HG03108 (cell line): ENCODE results near the gene RND1.
A peak's percentile ranks its signal among the peaks of the same experiment; 100 is the strongest.

ENCODE experiments used
- ATAC-seq: cut with Tn5 transposase; IDR thresholded peaks from one replicate; pipeline ENCODE4 v1.9.1; 2021; ENCODE audit warnings: moderate library complexity; ENCODE audit not compliant: unreplicated experiment

RND1 gene

DNA sequence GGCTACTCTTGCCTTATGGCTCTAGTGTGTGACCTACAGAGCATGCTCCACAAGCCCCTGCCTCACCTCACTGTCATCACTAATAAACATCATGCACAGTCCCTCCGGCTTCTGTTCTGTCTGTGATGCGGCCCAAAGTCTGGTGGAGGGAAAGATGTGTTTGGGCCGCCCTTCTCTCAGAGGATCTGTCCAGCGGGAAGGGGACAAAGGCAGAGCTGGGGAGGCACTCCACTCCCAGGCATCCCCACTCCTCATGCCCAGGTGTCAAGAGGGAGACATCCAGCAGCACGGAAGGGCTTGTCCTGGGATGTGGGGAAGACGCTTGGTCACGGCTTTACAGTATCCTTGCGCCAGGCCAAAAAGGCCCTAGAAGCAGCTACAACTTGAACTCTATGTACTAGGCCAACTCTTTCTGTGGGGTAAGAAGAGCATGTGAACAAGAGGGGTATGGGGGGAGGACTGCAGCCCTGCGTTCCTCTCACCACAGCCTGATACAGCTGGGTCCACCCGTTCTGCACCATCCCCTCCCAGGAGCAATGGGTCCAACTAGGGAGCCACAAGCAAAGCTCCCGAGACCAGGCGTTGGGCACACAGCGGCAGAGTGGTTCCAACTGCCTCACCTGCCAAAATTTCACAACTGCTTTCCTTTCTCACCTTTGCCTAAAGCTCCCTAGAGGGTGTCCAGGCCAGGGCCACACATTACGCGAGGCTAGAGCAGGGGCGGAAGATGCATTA is 36.7 kb downstream of the RND1 start:
- no peak for ATAC-seq

DNA sequence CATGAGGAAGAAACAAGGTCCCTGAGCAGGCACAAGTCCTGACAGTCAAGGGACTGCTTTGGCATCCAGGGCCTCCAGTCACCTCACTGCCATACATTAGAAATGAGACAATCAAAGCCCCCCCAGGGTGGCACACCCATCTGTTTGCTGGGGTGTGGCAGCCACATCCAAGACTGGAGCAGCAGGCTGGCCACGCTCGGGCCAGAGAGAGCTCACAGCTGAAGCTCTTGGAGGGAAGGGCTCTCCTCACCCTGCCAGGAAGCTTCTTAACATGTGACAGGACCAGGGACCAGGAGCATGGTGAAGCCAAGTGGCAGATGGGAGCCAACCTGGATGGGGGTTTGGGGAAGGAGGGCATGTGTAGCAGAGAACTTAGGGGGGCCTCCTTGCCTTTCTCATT is 37.4 kb downstream of the RND1 start:
- ATAC-seq = no peak

DNA sequence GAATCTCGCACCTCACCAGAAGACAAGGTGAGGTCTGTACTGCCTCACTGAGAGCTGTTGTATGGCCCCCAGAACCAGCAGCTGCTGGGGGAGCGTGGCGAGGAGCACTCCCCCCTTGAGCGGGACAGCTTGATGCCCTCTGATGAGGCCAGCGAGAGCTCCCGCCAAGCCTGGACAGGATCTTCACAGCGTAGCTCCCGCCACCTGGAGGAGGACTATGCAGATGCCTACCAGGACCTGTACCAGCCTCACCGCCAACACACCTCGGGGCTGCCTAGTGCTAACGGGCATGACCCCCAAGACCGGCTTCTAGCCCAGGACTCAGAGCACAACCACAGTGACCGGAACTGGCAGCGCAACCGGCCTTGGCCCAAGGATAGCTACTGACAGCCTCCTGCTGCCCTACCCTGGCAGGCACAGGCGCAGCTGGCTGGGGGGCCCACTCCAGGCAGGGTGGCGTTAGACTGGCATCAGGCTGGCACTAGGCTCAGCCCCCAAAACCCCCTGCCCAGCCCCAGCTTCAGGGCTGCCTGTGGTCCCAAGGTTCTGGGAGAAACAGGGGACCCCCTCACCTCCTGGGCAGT is 38.1 kb downstream of the RND1 start:
- no peak for ATAC-seq

DNA sequence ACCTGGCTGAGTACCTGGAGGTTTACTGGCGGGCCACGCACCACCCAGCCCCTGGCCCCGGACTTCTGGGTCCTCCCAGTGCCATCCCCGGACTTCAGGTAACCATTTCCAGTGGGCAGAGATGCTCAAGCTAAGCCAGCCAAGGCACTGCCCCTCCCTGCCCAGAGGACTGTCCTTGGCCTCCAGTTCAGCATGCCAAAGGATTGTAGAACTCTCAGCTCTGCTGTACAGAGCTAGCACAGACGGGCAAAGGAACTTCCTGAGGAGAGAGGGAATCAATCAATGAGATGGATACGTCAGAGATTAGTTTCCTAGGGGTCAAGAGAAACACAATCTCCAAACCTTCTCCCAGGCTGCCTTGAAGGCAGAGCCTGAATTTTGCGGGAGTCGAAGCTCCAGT is 38.6 kb downstream of the RND1 start:
- ATAC-seq = no peak

DNA sequence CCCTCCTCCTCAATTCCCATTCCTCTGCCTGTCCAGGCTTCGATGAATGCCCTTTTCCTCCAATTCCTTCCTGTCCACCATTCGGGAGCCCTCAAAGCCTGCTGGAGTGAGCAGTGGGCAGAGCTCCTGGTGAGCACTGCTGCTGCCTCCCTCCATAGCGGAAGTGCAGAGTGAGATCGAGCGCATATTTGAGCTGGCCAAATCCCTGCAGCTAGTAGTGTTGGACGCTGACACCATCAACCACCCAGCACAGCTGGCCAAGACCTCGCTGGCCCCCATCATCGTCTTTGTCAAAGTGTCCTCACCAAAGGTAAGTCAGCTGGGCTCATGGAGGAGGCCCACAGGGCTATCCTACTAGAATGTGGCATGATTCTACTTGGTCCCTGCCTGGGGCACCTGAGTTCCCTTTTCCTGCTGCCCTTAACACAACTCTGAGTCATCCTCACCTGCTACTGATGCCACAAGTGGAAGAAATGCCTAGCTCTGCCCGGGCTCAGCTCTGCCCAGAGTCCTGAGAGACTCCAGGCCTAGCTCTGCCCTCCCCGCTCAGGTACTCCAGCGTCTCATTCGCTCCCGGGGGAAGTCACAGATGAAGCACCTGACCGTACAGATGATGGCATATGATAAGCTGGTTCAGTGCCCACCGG is 39.3 kb downstream of the RND1 start:
- ATAC-seq = no peak

DNA sequence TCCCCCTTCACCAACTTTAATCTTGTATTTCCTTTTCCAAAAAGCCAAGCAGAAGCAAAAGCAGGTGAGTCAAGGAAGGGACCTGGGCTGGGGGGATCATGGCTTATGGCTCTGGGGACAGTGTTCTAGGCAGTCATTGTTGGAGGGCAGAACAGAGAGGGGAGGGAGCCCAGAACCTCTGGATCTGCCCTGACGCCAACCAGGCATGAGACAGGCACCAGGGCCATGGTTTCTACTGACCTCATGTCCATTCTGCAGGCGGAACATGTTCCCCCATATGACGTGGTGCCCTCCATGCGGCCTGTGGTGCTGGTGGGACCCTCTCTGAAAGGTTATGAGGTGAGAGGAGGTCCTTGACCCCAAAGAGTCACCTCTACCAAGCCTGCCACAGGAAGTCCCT is 40.8 kb downstream of the RND1 start:
- ATAC-seq = no peak

DNA sequence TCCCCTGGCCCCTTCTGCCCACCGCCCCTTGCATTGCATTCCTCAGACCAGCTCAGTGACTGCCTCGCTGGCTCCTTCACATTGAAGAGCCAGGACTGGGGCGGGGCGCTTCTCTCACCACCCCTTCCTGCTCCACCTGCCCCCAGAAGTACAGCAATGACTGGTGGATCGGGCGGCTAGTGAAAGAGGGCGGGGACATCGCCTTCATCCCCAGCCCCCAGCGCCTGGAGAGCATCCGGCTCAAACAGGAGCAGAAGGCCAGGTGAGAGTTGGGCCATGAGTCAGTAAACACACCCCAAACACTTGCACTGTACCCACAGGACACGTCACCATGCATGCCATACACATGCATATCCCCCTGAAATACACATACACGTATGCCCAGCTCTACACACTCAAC is 41.6 kb downstream of the RND1 start:
- no peak for ATAC-seq

DNA sequence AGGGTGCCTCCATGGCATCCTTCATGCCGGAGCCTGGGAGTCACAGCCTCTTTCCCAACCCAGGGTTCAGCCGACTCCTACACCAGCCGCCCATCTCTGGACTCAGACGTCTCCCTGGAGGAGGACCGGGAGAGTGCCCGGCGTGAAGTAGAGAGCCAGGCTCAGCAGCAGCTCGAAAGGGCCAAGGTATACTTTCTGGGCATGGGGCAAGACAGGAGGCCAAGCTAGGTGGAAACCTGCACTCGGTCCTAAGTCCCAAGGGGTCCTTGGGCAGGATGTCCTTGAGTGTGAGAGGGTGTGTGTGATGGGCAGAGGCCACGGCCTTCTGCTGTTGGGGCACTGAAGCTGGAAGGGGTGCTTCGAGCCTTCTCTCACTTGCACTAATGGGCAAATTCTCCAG is 42.4 kb downstream of the RND1 start:
- ATAC-seq = no peak

DNA sequence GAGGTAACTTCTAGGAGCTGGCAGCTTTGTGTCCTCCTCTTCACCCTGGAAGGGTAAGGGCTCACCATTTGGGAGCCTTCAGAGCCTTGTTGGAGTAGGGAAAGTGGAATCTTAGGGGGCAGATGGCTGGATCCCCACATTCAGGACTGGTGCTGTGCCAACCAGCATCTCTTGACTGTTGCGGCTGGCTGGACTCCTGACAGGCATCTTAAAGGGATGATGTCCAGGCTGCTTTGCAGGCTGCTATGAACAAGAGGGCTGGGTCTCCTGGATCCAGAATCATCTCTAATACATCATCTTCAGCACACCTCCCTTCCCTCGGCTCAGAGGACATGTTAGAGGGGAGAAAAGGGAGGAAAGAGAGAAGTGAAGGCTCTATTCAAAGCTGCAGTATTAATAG is 43.0 kb downstream of the RND1 start:
- ATAC-seq = no peak

DNA sequence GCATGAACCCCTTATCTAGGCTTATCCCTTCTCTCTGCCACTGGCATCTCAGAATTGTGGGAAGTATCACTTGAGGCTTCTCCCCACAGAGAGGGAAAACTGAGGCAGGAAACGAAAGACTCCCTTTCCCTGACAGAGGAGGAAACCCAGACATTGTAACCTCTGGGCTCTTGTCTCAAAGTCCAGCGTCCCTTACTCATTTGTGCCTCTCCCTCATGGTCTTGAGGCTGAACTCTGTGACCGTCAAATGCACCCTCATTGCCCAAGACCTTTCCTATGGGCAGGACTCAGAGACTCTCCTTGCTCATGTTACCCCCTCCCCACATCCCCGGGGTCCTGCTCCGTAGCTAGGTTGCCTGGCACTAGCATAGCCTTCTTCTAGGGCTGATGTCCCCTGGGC is 43.5 kb downstream of the RND1 start:
- no peak for ATAC-seq

DNA sequence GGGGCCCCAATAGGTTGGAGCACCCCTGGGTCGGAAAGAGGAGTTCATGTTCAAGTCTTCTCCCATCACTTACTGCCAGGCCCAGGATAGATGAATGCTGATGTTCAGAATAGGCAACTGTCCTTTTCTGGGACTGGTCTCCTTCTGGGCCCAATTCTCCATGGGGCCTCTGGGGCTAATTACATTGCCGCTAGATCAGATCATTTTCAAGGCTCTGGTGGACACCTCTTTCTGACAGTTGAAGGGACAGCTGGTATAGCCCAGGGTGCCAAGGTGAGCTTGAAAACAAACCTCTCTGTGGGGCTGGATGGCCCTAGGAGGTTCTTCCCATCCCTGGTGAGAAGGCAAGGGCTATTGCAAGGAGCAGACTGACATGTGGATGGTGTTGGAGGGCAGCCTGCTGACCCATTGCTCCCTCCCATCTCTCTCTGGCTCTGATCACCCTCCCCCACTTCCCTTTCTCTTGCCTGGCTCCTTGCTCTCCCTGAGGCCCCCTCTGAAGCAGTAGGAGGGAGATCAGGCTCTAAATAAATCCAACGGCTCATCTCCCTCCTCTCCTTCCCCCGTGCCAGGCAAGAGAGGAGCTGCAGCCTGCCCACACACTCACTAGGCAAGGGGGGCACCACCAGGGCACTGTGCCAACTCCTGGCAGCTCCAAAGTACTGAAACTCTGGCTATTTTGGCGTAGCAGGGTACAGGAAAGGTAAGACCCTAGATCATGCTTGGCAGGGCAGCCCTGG is 45.5 kb downstream of the RND1 start:
- no peak for ATAC-seq

DNA sequence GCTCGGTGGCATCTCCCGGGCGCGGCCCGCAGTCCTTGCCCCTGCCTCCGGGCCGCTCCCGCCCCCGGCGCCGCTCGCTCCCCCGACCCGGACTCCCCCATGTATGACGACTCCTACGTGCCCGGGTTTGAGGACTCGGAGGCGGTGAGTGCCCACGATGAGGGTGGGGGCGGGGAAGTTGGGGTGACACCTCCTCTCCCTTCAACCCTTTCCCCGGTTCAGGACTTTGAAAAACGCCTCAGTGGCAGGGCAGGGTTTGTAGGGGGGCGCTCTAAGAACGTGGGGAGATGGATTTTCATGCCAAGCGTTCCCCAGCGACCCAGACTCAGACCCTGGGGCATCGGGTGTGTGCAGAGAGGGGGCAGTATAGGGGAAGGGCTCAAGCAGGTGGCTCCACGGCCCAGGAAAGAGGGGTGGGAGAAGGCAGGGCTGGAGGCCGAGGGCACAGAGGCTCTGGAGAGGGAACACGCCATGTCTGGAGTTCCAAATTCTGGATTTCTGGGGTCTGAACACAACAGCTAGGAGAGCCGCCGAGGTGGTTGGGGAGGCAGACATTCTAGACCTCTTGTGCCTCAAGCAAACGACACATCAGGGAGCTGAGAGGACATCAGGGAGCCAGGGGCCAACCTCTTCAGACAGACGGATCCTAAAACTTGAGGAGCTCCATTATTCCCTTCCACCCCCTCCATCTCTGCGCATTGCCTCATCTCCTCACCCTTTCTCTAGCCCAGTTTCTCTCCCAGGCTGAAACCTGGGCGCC is 46.7 kb downstream of the RND1 start:
- no peak for ATAC-seq

DNA sequence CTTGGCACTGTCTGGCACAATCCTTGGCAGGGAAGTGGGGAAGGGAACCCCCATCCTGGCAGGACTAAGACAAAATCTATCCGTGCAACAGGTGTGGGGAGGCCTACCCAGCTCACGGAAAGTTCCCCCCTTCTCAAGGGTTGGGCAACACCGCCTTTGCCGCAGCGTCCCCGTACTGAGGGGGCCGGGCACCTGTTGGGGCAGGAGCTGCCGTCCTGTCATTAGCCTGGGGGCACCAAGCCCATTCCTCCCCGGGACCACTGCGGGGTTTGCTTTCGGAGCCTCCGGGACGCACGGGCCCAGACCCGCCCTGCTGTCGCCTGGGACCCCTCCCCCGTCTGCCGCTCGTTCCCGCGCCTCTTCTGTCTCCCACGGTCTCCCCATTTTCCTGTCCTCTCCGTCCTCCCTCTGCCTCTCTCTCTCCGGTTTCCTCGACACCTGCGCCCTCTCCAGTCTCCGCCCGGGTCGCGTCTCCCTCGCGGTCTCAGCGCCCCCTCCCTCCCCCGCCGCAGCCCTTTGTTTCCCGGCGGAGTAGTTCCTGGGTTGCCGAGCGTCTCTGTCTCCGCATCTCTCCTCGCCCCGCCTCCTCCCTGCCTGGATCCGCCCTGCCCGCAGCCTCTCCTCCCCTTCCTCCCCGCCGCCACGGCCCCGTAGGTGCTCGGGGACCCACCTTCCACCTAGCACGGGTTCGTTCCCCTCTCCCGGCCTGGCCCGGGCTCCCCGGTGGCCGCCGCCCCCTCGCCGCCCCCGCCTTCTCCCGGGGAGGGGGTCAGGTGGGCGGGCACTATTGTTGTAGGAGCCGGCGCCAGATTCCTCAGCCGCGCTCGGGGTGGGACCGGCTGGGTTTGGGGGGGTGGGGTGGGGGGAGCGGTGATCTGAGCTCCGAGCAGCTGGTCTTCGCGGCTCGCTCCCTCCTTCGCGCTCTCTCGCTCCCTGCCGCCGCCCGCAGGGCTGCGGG is 47.5 kb downstream of the RND1 start, which contains the start of gene CACNB3:
TSS of gene CACNB3 (plus strand) at position 624 of the 958 bp plus-strand sequence. CDS start 434 bp downstream, outside the sequence.
- ATAC-seq = peak; percentile 39

DNA sequence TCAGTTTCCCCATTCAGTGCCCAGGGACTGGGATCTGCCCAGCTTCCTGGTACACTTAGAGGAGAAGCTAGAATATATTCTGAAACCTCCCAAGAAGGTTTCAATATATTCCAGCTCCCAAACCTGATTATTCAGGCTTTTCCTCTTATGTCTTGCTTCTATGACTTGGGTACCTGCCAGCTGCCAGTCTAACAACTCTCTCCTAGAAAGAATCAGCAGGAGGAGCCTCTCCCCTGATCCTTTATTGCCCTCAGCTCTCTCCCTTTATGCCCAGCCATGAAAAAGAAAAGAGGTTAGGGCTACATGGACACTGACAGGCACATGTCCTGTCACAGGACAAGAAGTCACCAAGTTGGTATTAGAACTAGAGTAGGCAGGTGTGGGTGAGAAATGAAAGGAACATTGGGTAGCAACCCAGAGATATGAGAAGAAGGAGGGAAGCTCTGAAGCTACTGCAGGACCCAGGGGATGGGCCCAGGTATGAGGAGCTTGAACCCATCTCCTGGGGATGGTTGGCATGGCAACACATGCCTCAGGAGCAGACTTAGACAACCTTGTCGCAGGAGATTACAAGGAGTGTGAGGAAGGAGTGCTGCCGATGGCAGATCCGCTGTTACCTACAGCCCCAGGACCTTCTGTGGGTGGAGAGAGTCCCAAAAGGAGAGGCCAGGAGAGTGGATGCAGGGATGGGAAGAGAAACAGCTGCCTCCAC is 49.4 kb downstream of the RND1 start:
- no peak for ATAC-seq

DNA sequence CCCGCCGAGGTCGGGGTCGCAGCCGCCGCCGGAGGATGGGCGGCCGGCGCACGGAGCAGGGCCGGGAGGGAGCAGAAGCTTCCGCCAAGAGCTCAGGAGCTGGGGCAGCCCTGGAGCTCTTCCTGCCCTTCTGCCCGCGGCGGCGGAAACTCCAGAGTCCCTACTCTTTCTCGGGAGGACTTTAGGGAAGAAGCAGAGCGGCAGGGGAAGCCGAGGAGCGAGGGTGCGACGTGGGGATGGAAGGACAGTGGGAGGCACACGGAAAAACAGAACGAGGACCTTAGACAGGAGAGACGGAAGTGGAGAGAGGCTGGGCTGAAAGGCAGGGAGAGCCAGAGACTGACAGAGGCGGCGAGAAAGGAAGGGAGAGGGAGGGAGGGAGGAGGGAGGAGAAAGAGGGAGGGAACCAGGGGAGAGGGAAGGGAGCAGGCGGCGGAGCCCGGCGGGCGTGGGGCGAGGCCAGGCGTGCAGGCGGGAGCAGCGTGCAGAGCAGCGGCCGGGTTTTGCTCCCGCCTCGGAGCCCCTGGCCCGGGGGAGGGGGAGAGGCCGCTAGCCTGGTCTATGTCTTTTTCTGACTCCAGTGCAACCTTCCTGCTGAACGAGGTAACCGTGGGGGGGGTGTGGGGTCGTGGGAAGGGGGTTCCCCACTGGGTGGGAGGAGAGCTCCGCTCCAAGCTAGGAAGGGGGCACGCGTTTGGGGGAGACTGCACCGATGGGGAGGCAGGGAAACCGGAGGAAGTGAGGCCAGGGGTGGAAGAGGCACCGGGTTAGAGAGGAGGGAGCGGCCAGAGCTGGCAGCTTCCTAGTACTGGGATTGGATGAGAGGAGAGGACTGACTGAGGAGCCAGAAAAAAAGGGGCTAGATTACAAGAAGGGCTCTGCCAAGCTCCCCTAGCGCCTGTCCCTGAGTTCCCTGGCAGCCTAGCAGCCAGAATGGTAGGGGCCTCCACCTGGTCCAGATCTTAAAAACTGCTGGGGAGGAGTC is 50.3 kb downstream of the RND1 start:
- peak; percentile 16 for ATAC-seq

DNA sequence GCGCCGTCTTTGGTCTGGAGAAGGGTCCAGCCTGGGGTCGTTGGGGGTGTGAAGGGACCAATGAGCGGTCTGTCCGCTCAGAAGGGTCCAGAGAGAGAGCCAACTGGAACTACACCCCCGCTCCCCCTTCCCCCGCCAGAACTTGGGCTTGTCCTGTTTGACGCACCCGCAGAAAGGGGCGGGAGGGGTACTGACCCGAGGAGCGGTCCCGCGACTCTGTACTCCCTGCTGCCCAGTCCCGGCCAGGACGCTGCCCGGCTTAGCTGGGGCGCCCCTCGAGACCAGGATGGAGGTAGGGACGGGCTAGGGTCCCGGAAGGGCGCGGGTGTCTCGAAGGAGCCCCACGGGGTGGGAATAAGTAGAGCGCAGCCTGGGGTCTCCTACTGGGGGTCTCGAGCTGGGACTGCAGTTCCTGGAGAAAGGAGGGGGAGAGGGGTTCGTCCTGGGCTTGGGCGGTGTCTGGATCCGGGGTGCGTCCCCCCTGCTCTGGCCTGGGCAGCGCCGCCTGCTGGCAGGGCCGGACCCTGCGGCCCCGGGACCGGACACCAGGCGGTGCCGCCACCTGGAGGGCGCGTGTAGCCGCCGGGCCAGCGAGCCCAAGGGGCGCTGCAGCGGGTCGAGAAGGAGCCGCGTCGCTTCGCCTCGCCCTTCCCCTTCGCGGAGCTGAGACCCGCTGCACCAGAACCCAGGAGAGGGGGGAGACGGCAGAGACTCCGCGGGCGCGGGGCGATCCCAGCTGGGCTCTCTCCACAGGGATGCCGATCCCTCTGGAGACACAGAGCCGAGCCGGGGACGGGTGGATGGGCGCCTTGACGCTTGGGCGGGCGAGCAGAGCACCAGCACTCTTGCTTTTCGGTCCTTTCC is 51.2 kb downstream of the RND1 start:
- peak; percentile 85 for ATAC-seq
